Right lobe of liver (tissue), 6 donors: Measurements from ENCODE around the gene ATP5F1E. TPM values are rescaled to one million over a fixed set of nuclear protein-coding genes. Genes with fewer than 3 reads are reported as not detected.
A peak's percentile ranks its signal among the peaks of the same experiment; 100 is the strongest.
"Not testable (repeated sequence)": the region's sequence is repeated elsewhere in the genome, so short reads cannot be mapped to it uniquely, and the experiment has no call there.

Source experiments
- ATAC-seq, 4 donors: fragments of 200-7000 bp; cut with Tn5 transposase; one replicate each; pipeline ENCODE4 v1.9.1; 2020; ENCODE audit warnings: mild to moderate bottlenecking in 4 of 4, moderate library complexity in 4 of 4
- DNase-seq, 3 donors: peaks; one replicate each; pipeline ENCODE4 v3.0.0-alpha.2; 2020
- H3K27ac ChIP-seq, 3 donors: fragments of 200-600 bp; one replicate each; pipeline ENCODE4 v1.8.0; 2022
- H3K27me3 ChIP-seq, 2 donors: fragments of 200-600 bp; one replicate each; pipeline ENCODE4 v1.8.0; 2022
- H3K36me3 ChIP-seq, 4 donors: fragments of 200-600 bp; sonication (generic) in 1 of 4; one replicate each; pipeline versions ENCODE4 v1.5.1 to v1.8.0; 2017 to 2022; ENCODE audit warnings: control low read depth in 1 of 4
- H3K4me1 ChIP-seq, 4 donors: fragments of 200-600 bp; sonication (generic) in 1 of 4; one replicate each; pipeline versions ENCODE4 v1.5.1 to v1.8.0; 2017 to 2022; ENCODE audit warnings: control low read depth in 1 of 4
- H3K4me3 ChIP-seq, 3 donors: fragments of 200-600 bp; one replicate each; pipeline ENCODE4 v1.8.0; 2022
- H3K9me3 ChIP-seq, 4 donors: fragments of 200-600 bp; sonication (generic) in 1 of 4; one replicate each; pipeline versions ENCODE4 v1.5.1 to v1.8.0; 2017 to 2022; ENCODE audit warnings: control low read depth in 1 of 4
- CTCF ChIP-seq, 4 donors: fragments of 200-600 bp in 3 of 4; fragments of 450-650 bp in 1 of 4; IDR thresholded peaks; one replicate each; pipeline versions ENCODE4 v1.5.1 to v1.8.0; 2016 to 2022; ENCODE audit warnings: antibody characterized with exemption in 4 of 4, mild to moderate bottlenecking in 2 of 4
- POLR2A ChIP-seq: fragments of 450-650 bp; IDR thresholded peaks from one replicate; pipeline ENCODE4 v1.6.1; 2017; ENCODE audit warnings: antibody characterized with exemption, mild to moderate bottlenecking
- WGBS: methylation state at CpG from one replicate; pipeline ENCODE4 v1.1.6; 2018; ENCODE audit warnings: low coverage, low lambda C conversion rate; ENCODE audit not compliant: insufficient coverage; ENCODE audit errors: missing lambda C conversion rate; 5-methylcytosine and 5-hydroxymethylcytosine counted together
- intact Hi-C, 2 donors: fragments of 100-400 bp; cut with DNase I; formaldehyde crosslinking; loops; one replicate each; pipeline versions ENCODE4 v1.11.2 to v1.14.1; 2022
- total RNA-seq, 6 experiments: library from RNA; depleted of rRNA in 2 of 6; stranded (reverse); fragments of >200 nt in 2 of 6; fragmentation: NEBNext Ultra II Directional in 3 of 6; extraction: Animal tissue kit (Norgen Biotek cat#: 25700) in 3 of 6; gene quantifications; one replicate each; pipeline versions ENCODE4 v1.1.0 to v1.2.4, GENCODE V29; 2016 to 2023
- donor health status: DM: no; HTN: yes; CAD: no.
- donor health status: DM: no; HTN: no; CAD: no.
- donor health status: DM: no; HTN: no; CAD: no.
- donor health status: DM: no; HTN: yes; CAD: no.
- donor health status: DM: no; HTN: yes; CAD: no.

Gene ATP5F1E
- total RNA-seq, 6 experiments from 2014 or later = 15.8 to 34.6 (median 30.5) TPM

GRCh38 chr20:58986286-58986967 lies 45.7 kb downstream of the ATP5F1E start:
- WGBS = 85% methylated on average over 7 of the region's 9 CpGs
- Histone ChIP-seq H3K36me3 (peaks cover 0 to 54% (median 15%) of the 10 kb centered on the region in 4 donors), H3K27ac (no peak overlapping the region), H3K9me3 (no peaks in the 10 kb centered on the region), H3K27me3 (no peaks in the 10 kb centered on the region), H3K4me3 (no peak overlapping the region), H3K4me1 (peaks cover 0 to 37% (median 3%) of the 10 kb centered on the region in 4 donors)
- DNase-seq (peak in 1 of 3 donors; percentile 16), ATAC-seq (no peak)
- intact Hi-C loops = loop anchor here in 1 of 2 donors (5.0 kb wide), 1 partner anchor 231 kb away; no protein-coding TSS in a partner anchor
- no peak for TF ChIP-seq POLR2A
- TF ChIP-seq CTCF (IDR thresholded peaks at IDR 0.05) = no peak

- Histone ChIP-seq H3K4me1 (peaks cover 0 to 31% (median 3%) of the 10 kb centered on the region in 4 donors), H3K27ac (no peak overlapping the region), H3K4me3 (no peak overlapping the region), H3K27me3 (no peaks in the 10 kb centered on the region), H3K36me3 (peaks cover 0 to 46% (median 12%) of the 10 kb centered on the region in 4 donors), H3K9me3 (no peaks in the 10 kb centered on the region)
- WGBS = 83% methylated on average over 5 of the region's 5 CpGs
- intact Hi-C loops = loop anchor here in 1 of 2 donors (5.0 kb wide), 1 partner anchor 232 kb away; no protein-coding TSS in a partner anchor
- ATAC-seq (no peak), DNase-seq (no peak)
- no peak for TF ChIP-seq POLR2A
- no peak for TF ChIP-seq CTCF (IDR thresholded peaks at IDR 0.05)
These were observed 46.5 kb downstream of the ATP5F1E start for GRCh38 chr20:58985656-58986055.

- ATAC-seq = no peak
- TF ChIP-seq CTCF (IDR thresholded peaks at IDR 0.05) (no peak), POLR2A (no peak)
- DNase-seq = peak in 1 of 3 donors; percentile 41
- H3K4me1 ChIP-seq = peaks cover 0 to 31% (median 3%) of the 10 kb centered on the region in 4 donors
- H3K4me3 ChIP-seq = no peak overlapping the region
- H3K9me3 ChIP-seq = no peaks in the 10 kb centered on the region
- H3K27ac ChIP-seq = no peak overlapping the region
- intact Hi-C loops = loop anchor here in 1 of 2 donors (5.0 kb wide), 1 partner anchor 233 kb away; no protein-coding TSS in a partner anchor
- 64% methylated on average over 4 of the region's 6 CpGs for WGBS
- no peaks in the 10 kb centered on the region for H3K27me3 ChIP-seq
- H3K36me3 ChIP-seq = peaks cover 0 to 37% (median 10%) of the 10 kb centered on the region in 4 donors
These were observed 47.4 kb downstream of the ATP5F1E start for GRCh38 chr20:58984691-58985090.

- intact Hi-C loops, ATAC-seq, H3K27ac ChIP-seq, H3K9me3 ChIP-seq, H3K4me3 ChIP-seq, H3K27me3 ChIP-seq: not testable (repeated sequence)
- peak in 1 of 3 donors; percentile 30 for DNase-seq
- Histone ChIP-seq H3K36me3 (peaks cover 0 to 21% (median 0%) of the 10 kb centered on the region in 4 donors), H3K4me1 (peaks cover 0 to 30% (median 3%) of the 10 kb centered on the region in 4 donors)
- 98% methylated on average over 9 of the region's 12 CpGs for WGBS
These were observed 49.0 kb downstream of the ATP5F1E start for GRCh38 chr20:58983115-58983468.

- H3K9me3 ChIP-seq = no peaks in the 10 kb centered on the region
- peaks cover 0 to 24% (median 2%) of the 10 kb centered on the region in 4 donors for H3K4me1 ChIP-seq
- no peak for ATAC-seq
- H3K27ac ChIP-seq = no peak overlapping the region
- H3K36me3 ChIP-seq = peaks cover 0 to 15% (median 0%) of the 10 kb centered on the region in 4 donors
- intact Hi-C loops = no loop called here
- H3K4me3 ChIP-seq = peak overlapping the region in 1 of 3 donors; percentile 84
- WGBS = 73% methylated on average over 10 of the region's 12 CpGs
- TF ChIP-seq CTCF (IDR thresholded peaks at IDR 0.05) (no peak), POLR2A (no peak)
- no peaks in the 10 kb centered on the region for H3K27me3 ChIP-seq
- DNase-seq = peak in 1 of 3 donors; percentile 29
These were observed 49.6 kb downstream of the ATP5F1E start for GRCh38 chr20:58982406-58983114.
